HG03354 (cell line): Measurements from ENCODE around the gene HTRA3.
"Not testable (repeated sequence)": the region's sequence is repeated elsewhere in the genome, so short reads cannot be mapped to it uniquely, and the experiment has no call there.

ENCODE experiments used
- ATAC-seq: cut with Tn5 transposase; IDR thresholded peaks from one replicate; pipeline ENCODE4 v1.9.1; 2021; ENCODE audit warnings: mild to moderate bottlenecking; ENCODE audit not compliant: unreplicated experiment, poor library complexity, severe bottlenecking

The HTRA3 gene

DNA sequence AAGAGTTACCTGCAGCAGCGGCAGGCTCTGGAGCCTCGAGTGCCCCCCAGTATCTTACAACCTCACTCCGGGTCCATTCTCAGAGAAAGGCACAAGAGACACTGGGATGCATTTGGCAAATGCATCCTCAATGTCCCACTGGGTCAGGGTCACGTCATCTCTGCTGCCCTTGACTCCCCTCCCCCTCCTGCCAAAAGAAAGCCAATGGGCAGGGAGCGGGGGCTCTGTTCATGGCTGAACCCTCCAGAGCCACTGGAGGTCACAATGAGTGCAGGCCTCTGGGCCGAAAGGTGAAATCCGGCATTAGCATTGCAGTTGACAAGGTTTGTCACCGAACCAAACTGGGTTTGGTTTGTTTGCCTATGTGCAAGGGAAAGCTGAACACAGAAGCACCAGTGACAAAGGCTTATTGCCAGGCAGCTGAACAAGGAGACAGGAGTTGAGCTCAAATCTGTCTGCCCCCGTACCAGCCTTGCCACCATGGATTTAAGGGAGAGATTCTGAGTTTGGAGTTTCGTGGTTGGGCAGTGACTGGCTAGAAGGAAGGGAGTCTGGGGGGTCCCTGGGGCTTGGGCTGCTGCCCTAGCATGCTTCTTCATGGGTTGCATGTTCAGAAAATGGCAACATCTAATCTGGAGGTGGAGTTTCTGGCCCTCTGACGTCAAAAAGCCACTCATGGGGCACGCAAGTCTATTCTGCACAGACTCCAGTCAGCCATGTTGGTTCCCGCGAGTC, 64.3 kb downstream of the HTRA3 start:
- ATAC-seq, result no peak

DNA sequence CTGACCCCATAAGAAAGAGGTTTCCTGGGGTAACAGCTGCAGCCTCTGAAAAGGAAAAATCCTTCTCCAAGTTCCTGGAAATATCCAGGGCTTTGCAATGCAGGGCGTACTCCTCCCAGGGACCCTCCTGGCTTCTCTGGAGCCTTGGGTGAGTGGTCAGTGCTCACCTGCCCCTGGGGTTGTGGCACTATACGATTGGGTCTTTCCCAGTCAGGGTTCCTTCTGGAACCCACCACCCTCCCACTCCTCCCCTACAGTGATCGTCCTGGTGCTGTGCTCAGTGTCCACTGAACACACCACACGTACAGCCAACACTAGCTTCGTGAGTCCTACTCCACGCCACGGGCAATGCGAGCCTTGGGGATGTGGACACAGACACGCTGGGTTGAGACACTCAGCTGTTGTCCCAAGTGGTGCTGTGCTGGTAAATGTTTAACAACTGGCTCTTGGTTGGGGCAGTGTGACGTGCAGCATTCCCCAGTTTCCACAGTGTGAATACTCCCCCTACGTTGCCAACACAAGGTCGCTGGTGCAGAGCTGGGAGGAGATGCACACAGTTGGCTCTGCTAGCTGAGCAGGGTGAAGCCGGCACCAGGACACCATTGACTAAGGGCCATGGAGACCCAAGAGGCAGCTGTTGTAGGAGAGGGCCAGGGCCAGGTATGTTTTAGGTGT, 65.4 kb downstream of the HTRA3 start:
- ATAC-seq, result no peak

DNA sequence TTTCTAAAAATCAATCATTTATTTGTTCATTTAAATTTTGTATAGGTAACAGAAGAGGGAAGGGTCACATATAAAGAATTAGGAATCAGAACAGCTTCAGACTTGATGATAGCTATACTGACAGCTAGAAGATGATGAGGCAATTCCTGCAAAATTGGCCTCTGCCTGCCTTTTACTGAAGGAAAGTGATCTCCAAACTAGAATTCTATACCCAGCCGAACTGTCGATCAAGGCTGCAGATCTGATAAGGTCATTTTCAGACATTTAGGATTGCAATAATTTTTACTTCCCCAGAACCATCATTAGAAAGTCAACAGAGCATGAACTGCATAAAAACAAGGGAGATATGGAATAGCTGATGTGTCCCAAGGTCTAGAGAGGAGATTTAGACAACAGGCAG, 66.3 kb downstream of the HTRA3 start:
- no peak for ATAC-seq

DNA sequence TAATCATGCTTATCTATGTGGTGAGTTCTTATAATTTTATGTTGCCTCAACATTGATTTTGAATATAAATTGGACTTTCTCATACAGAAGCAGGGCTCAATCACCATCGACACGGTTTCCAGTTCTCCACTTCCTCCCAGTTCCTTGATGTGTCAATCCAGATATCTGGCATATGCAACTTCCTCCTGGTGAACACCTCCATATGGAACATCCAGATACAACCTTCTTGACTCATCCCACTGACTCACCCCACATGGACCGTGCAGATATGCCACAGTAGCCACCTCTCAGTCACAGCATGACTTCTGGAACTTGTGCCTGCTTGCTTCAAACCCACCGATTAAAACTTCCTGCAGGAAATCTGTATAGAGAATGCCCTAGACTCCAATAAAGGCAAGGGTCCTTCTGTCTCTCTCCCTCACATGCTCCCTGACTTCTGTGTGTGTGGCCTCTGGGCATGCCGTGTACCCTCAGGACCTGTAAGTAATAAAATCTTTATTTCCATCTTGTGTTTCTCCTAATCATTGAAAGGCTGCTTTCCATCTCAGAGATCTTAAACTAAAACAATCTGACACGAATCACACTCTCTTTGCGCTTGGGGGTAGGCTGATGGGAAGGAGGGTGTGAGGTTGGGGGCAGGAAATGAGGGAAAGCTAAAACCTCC, 67.0 kb downstream of the HTRA3 start:
- no peak for ATAC-seq

DNA sequence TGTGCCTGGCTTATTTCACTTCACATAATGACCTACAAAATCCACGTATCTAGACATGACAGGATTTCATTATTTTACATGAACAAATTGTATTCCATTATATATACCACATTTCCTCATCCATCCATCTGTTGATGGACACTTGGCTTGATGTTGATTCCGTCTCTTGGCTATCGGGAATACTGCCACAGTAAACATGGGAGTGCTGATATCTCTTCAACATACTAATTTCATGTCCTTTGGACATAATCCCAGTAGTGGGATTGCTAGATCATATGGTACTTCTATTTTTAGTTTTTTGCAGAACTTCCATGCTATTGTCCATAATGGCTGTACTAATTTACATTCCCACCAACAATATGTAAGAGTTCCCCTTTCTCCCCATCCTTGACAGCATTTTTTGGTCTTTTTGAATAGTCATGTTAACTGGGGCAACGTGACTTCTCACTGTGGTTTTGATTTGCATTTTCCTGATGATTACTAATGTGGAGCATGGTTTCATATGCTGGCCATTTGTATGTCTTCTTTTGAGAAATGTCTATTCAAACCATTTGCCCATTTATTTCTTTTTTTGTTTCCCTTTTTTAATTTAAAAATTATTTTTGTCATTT, 68.9 kb downstream of the HTRA3 start:
- no peak for ATAC-seq

DNA sequence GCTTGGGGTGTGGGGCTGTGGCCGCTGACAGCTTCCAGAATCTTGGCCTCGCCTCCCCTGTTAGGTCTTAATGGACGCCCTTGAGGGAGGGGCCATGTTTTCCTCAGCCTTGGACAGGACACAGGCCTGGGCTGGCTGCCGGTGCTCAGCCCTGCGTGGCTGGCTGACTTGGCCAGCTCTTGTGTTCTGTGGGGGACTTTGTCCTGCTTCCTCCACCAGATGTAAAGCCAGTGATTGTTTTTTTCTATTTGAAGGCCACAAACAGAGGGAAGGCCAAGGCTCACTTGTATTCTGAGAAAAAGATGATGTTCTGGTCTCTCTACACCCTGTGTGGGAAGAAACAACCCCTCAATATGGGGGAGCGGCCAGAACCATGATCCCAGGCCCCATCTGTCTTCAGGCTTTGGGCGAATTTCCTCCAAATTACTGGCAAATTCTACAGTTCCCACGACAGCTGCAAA, 71.3 kb downstream of the HTRA3 start:
- ATAC-seq, result no peak

DNA sequence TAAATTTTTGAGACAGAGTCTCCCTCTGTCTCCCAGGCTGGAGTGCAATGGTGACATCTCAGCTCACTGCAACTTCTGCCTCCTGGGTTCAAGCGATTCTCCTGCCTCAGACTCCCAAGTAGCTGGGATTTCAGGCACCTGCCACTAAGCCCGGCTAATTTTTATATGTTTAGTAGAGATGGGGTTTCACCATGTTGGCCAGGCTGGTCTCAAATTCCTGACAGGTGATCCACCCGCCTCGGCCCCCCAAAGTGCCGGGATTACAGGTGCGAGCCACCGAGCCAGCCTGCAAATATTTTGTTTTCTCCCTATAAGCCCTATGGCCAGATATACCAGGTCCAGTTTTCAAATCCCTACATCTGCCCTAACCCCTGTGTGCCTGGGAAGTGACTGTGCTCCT, 71.7 kb downstream of the HTRA3 start:
- not testable (repeated sequence) for ATAC-seq

DNA sequence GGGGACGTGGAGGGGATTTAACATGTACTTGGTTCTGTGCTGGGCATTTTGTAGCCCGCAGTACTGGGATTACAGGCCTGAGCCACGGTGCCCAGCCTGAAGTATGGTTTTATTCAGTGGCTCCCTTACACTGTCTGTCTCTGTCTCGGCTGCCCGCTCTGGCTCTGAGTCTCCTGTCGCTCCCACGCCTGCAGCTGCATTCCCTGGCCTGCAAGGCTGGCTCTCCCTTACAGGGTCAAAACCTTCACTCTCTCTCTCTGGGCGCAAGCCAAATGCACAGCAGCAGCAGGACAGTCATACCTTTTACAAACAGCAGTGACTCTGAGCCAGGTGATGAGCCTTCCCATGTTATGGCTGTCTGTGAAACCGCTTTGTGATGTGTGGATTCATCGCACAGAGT, 72.1 kb downstream of the HTRA3 start:
- no peak for ATAC-seq

DNA sequence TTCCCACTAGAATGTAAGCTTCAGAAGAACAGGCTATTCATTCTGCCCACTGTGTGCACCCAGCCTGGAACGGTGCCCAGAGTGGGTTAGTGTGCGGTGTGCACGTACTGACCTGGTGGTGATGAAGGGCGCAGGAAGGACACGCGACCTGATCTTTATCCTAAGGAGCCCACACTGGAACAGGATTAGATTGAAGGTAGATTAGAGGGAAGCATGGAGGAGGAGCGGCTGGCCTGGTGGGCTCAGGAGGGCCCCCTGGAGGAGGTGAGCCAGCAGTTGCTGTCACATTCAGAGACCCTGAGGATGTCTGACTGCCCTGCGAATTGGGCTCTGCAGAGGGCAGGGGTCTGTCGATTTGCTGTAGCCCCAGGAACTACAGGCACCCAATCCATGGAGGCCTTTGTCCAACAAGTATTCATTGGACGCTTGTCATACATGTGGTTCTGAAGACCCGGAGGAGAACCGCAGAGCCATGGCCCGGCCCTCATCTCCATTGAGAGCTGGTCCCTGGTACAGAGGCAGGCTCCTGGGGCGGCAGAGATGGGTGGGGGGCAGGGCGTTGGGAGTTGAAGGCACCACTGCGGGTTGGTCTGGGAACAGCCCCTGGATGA, 73.2 kb downstream of the HTRA3 start:
- ATAC-seq, result no peak

DNA sequence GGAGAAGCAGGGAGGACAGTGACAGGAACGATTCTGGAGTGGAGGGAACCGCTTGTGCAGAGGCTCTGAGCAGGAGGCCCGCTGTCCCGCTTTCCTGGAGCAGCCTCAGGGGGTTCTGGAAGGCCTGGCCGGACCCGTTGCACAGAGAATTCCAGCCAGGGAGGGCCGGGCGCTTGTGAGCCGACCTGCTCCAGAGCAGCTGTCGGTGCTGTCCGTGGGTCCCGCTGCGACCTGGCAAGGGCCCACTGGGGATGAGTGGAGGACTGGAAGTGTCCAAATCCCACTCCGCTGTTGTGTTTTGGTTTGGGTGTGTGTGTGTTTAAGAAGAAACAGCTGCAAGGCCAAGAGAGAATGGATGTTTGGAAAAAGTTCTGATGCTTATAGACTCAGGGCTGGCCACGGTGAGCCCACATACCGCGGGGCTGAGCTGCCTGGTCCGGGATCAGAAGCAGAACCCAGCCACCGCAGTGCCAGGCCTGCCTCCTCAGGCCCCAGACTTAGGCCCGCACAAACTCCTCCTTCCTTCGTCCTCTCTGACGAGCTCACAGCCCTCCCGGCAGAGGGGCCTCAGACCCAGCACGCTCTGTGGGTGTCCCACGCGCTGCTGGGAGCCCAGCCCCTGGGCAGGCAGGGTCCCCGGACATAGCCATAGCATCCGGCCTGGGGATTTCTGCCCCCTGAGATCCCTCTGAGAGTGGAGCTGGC, 73.9 kb downstream of the HTRA3 start:
- ATAC-seq, result no peak

DNA sequence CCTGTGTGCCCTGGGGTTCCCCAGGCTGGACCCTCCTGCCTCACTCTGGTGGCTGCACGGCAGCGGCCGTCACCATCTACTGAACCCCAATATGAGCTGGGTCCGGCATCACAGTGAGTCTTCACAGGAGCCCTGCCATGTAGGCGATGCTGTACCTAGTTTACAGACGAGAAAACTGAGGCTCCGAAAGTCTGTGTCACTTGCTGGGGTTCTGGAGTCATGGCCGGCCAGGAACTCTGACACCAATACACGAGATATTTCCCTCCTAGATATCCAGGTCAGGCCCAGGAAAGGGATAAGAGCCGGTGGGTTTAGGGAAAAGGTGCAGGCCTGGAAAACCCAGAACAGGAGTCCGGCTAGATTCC, 74.4 kb downstream of the HTRA3 start:
- ATAC-seq, result no peak

DNA sequence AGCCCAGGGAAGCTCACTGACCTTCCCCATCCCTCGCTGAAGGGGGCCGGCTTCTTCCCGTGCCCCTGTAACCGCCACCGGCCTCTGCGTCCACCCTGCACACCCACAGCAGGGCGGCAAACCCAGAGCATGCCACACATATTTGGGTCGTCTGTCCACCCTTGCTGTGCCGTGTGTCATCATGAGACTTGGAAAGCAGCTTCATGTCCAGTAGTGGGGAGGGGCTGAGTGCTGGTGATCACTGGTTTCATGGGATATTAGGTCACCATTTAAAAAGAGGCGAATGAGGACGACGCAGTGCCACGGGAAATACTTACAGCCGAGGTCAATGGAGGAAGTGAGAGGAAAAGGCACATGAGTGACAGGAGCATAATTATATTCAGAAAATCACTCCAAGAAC, 74.8 kb downstream of the HTRA3 start:
- ATAC-seq, result no peak

DNA sequence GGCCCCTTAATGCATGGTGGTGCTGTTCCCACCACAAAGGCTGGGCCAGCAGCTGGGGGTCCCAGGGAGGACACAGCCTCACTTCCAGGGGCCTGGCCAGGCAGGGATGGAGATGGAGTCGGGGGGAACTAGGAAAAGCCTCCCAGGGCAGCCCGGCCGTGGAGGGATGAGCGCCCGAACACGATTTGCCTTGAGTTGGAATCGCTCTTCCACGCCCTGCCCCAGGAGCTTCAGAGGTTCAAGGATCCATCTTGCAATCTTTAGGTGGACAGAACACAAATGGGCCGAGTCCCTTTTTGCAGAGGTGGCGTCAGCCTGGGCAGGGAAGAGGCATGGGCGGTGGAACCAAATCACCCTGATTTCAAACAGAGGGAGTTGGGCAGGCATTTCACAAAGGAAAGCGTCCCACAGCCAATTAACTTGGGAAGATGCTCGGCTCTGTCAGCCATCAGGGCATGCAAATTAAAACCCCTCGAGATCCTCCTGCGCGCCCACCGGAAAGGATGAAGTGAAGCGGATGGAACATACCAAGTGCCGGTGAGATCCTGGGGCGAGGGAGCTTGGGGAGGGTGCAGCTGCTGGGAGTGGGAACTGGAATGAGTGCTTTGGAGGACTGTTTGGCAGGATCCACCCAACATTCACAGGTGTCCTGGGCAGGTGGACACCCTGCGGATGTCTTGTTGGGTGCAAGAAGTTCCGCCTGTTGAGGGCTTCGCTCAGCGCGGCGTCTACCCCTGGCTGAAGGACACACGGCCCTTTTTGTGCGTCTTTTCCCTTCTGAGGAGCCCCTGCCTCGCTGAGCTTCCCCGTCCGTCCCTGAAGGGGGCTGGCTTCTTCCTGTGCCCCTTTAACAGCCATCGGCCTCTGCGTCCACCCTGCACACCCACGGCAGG, 75.7 kb downstream of the HTRA3 start:
- no peak for ATAC-seq

DNA sequence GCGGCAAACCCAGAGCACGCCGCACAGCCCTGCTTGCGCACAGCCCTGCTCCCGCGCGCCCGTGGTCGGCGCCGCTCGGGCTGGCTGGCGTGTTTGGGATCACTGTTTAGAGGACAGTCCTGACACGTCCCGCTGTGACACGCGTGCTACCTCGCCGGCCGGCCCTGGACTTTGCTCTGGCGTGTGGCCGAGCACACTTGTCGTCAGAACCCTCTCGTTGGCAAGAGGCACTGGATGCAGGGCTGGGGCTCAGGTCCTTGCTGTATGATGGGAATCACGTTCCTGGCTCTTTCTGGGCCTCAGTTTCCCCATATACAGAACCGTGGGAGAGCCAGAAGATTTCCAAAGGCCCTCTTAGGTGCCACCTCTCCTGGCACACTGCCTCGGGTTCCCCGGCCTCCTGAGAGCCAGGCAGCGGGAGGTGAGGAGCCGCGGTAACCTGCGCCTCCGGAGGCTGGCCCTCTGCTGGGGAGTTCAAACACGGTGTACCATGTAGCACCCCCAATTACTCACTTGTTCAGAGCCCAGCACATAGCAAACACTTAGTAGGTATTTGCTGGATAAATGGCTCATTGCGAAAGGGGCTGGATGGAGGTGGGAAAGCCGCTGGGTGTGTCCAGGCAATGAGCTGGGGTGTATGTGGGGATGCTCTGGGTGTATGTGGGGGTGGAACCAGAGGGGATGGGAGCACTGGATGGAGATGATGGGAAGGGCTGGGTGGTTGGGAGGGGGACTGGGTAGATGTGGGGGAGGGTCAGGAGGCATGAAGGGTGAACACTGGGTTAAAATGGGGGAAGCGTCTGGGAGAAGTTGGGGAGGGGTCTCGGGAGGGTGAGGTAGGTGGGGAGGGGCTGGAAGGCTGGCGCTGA, 76.6 kb downstream of the HTRA3 start:
- ATAC-seq, result no peak

DNA sequence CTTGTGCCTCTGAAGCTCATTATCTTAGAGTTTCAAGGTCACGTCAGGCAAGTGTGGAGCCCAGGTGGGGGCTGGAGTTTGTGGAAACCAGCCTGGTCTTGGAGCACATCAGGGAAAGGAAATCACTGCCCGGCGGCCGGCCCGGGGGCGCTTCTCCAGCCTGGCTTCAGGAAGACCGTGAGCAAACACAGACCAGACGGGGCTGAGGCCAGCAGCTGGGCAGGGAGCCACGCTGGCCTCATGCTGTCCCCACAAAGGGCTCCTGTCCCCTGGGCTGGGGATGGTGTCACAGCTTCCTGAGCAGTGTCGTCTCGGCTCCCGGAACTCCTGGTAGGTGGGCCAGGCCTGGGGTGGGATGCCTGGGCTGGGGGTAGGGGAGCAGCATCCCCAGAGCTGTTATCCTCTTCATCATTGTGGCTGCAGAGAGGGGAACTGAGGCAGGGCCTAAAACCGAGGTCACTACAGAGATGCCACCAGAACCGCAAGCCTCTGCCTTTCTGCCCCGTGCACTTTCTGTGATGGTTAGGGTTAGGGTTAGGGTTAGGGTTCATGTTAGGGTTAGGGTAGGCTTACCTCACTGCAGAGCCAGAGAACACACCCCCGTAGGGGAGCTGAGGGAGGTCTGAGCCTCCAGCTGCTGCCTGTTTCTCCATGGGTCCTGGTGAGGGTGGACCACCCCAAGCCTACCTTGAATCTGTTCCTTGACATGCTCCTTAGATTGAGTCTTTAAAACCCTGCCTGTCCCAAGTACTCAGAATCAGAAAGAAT, 77.5 kb downstream of the HTRA3 start:
- ATAC-seq, result no peak

DNA sequence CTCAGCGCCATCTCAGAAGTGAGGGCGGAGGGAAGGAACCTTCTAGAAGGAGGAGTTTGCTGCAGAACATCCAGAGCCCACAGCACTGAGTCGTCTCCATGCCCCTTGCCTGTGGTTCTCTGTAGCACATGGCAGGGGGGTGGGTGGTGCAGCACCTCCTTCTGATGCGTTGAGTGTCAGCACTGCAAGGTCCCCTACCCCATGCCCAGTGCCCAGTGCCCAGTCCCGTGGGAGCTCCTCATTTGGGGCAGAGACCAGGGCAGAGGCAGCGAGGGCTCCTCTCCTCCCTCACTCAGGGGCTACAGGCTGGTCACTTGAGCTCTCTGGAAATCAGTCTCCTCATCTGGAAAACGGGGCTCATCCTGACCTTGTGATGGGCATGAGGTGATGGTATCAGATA, 78.1 kb downstream of the HTRA3 start:
- ATAC-seq, result no peak

DNA sequence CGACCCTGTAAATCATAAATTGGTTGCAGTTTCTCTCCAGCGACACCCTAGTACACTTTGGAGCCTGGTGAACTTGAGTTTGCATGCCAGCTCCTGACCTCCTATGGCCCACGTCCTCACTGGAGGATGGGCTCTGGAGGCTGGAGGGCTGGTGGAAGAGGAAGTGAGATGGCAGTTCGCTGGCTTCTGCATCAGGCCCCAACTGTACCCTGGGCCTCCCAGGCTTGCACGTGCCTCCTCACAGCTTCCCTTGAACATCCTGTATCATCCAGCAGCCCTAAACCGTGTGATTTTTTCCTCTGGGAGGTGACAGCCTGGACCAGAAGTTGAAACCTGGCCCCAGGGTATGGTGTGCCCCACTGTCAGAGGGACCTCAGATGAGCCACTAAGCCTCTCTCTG, 78.5 kb downstream of the HTRA3 start:
- ATAC-seq, result no peak
